K562 (cell line): ENCODE measurements around the gene ASIC1. TPM values are rescaled to one million over a fixed set of nuclear protein-coding genes. Genes with fewer than 3 reads are reported as not detected.

Source experiments
- ARID1B ChIP-seq: fragments of 450-650 bp; IDR thresholded peaks from 2 replicates; pipeline ENCODE4 v1.6.1; 2016; ENCODE audit warnings: antibody characterized with exemption, mild to moderate bottlenecking, inconsistent platforms
- CBX3 ChIP-seq, 2 experiments: IDR thresholded peaks; 1 replicate in 1 of 2; 2 replicates in 1 of 2; pipeline ENCODE4 v1.6.1; 2012; ENCODE audit warnings: inconsistent platforms in 2 of 2, low read length in 2 of 2, borderline replicate concordance in 1 of 2, control low read depth in 1 of 2
- CC2D1A ChIP-seq: fragments of 450-650 bp; IDR thresholded peaks from 2 replicates; pipeline ENCODE4 v1.6.1; 2017; ENCODE audit warnings: mild to moderate bottlenecking
- CREB3 ChIP-seq: fragments of 450-650 bp; conservative IDR thresholded peaks from 2 replicates; pipeline ENCODE4 v1.6.1; 2016; ENCODE audit warnings: missing genetic modification characterization, low read depth, mild to moderate bottlenecking, missing compliant biosample characterization, moderate library complexity
- E2F4 ChIP-seq: sonication (generic); formaldehyde crosslinking; IDR thresholded peaks from 2 replicates; pipeline ENCODE4 v1.8.0; 2022; ENCODE audit warnings: mild to moderate bottlenecking, low read depth, missing genetic modification reagents
- GABPB2 ChIP-seq: fragments of 250-450 bp; sonication (Bioruptor Pico); conservative IDR thresholded peaks from 2 replicates; pipeline ENCODE4 v1.5.1; 2021; ENCODE audit warnings: mild to moderate bottlenecking
- GATAD2A ChIP-seq: fragments of 450-650 bp; IDR thresholded peaks from 2 replicates; pipeline ENCODE4 v1.6.1; 2017
- HEY1 ChIP-seq: fragments of 250-450 bp; sonication (Bioruptor Pico); IDR thresholded peaks from 2 replicates; pipeline ENCODE4 v1.5.0; 2020; ENCODE audit warnings: mild to moderate bottlenecking, moderate library complexity, borderline replicate concordance
- HLTF ChIP-seq: fragments of 450-650 bp; IDR thresholded peaks from 2 replicates; pipeline ENCODE4 v1.6.1; 2016
- KAT8 ChIP-seq: fragments of 450-650 bp; IDR thresholded peaks from 2 replicates; pipeline ENCODE4 v1.6.1; 2016; ENCODE audit warnings: low read depth, mild to moderate bottlenecking
- KLF16 ChIP-seq: IDR thresholded peaks from 2 replicates; pipeline ENCODE4 v1.6.1; 2016; ENCODE audit warnings: antibody characterized with exemption
- MAX ChIP-seq: sonication (generic); formaldehyde crosslinking; IDR thresholded peaks from 2 replicates; pipeline ENCODE4 v1.9.0; 2022; ENCODE audit warnings: mild to moderate bottlenecking, missing genetic modification reagents
- NRF1 ChIP-seq, 2 experiments: fragments of 450-650 bp; IDR thresholded peaks in 1 of 2; conservative IDR thresholded peaks in 1 of 2; 2 replicates each; pipeline ENCODE4 v1.6.1; 2014; ENCODE audit warnings: mild to moderate bottlenecking in 2 of 2
- PHF20 ChIP-seq: fragments of 450-650 bp; IDR thresholded peaks from 2 replicates; pipeline ENCODE4 v1.6.1; 2018; ENCODE audit not compliant: partially characterized antibody
- TFAP4 ChIP-seq: sonication (generic); formaldehyde crosslinking; IDR thresholded peaks from 2 replicates; pipeline ENCODE4 v1.8.0; 2022; ENCODE audit warnings: missing genetic modification reagents, mild to moderate bottlenecking, moderate library complexity, borderline replicate concordance
- VEZF1 ChIP-seq: fragments of 200-800 bp; sonication (Bioruptor generic); IDR thresholded peaks from 2 replicates; pipeline ENCODE4 v1.6.1; 2017; ENCODE audit warnings: missing genetic modification characterization, missing compliant biosample characterization
- ZNF175 ChIP-seq: fragments of 200-800 bp; sonication (Bioruptor generic); IDR thresholded peaks from 2 replicates; pipeline ENCODE4 v1.6.1; 2016; ENCODE audit warnings: low read depth, mild to moderate bottlenecking, missing genetic modification characterization, missing compliant biosample characterization
- ZNF699 ChIP-seq: fragments of 250-450 bp; sonication (Bioruptor Pico); IDR thresholded peaks from 2 replicates; pipeline ENCODE4 v1.8.0; 2021; ENCODE audit warnings: mild to moderate bottlenecking, moderate library complexity; ENCODE audit not compliant: insufficient replicate concordance
- polyA plus RNA-seq, 8 experiments: library from polyadenylated mRNA; depleted of rRNA in 4 of 8; stranded (reverse) in 5 of 8; unstranded in 3 of 8; fragments of >200 nt; fragmentation: Nextera tagmentation in 2 of 8; fragmentation: Illumina TruSeq in 1 of 8; extraction: Ambion mirVana in 2 of 8; extraction: Trizol in 1 of 8; gene quantifications; 2 replicates each; pipeline versions ENCODE4 v1.2.1 to v1.2.3, GENCODE V29; 2011 to 2014; ENCODE audit warnings: inconsistent platforms in 1 of 8, missing spikeins in 1 of 8
- total RNA-seq, 7 experiments: library from RNA; depleted of rRNA in 6 of 7; stranded (reverse); fragments of >200 nt in 6 of 7; fragmentation: Illumina TruSeq in 2 of 7; extraction: Trizol in 2 of 7; gene quantifications; 2 replicates each; pipeline versions ENCODE4 v1.2.1 to v1.2.3, GENCODE V29; 2011 to 2021; ENCODE audit warnings: low replicate concordance in 1 of 7

ASIC1 gene
- total and polyA plus RNA-seq, 9 of the 15 experiments (the other 6 are each of a cell fraction or from before 2014, with no cell fraction given), result 0.01 to 1.7 (median 0.45) TPM

- TF ChIP-seq CBX3 (IDR thresholded peaks at IDR 0.05; ENCODE audit: borderline replicate concordance in 1 of 2, low read length in 2 of 2), result peak in 1 of 2 experiments; percentile 44; a peak in 1 of 3 replicates
- TF ChIP-seq NRF1 (conservative IDR thresholded peaks at IDR 0.05 in 1 of 2, IDR thresholded peaks at IDR 0.05 in 1 of 2), result peak; percentile 24 to 46; a peak in 1 of 4 replicates
- no peak for TF ChIP-seq CREB3 (tag)
- no peak for TF ChIP-seq PHF20
- TF ChIP-seq CC2D1A, result peak; percentile 67; the same call in 1 of the 2 replicates
- TF ChIP-seq E2F4 (CRISPR knock-in tag), result 0 out of 2 replicates have a peak, but pooled peaks have one; percentile 26
- peak; percentile 39 for TF ChIP-seq ARID1B
- TF ChIP-seq GABPB2 (CRISPR knock-in tag), result no peak
- TF ChIP-seq MAX, result peak; percentile 50; the same call in 1 of the 2 replicates
- TF ChIP-seq ZNF175 (CRISPR knock-in tag), result peak; percentile 74; the same call in 1 of the 2 replicates
- no peak for TF ChIP-seq GATAD2A
- peak; percentile 76; the same call in 1 of the 2 replicates for TF ChIP-seq TFAP4 (CRISPR knock-in tag)
- TF ChIP-seq KAT8, result no peak
- TF ChIP-seq KLF16, result 0 out of 2 replicates have a peak, but pooled peaks have one; percentile 21
- TF ChIP-seq ZNF699 (CRISPR knock-in tag), result no peak
- TF ChIP-seq HEY1 (CRISPR knock-in tag), result no peak
- TF ChIP-seq HLTF, result peak; percentile 77; the same call in 1 of the 2 replicates
- peak; percentile 23; the same call in 1 of the 2 replicates for TF ChIP-seq VEZF1 (CRISPR knock-in tag)
These were observed 13.1 kb downstream of the ASIC1 start (continued) for GRCh38 chr12:50070314-50071060.
